Measurements from ENCODE around the gene CRADD. TPM values are rescaled to one million over a fixed set of nuclear protein-coding genes. Genes with fewer than 3 reads are reported as not detected.

The CRADD gene
- total RNA-seq, 4 donors from 2014 or later, result 29.3 to 61.7 (median 46.5) TPM

GRCh38 chr12:93676408-93677194 lies 574 bp upstream of the CRADD start:
- H3K36me3 ChIP-seq, result no peaks in the 10 kb centered on the region
- peak overlapping the region; percentile 95 for H3K27ac ChIP-seq
- no peaks in the 10 kb centered on the region for H3K9me3 ChIP-seq
- peak overlapping the region; percentile 67 for H3K4me3 ChIP-seq
- no peak for TF ChIP-seq CTCF (IDR thresholded peaks at IDR 0.05)
- no peak for TF ChIP-seq POLR2A (IDR thresholded peaks at IDR 0.05)
- no peak for TF ChIP-seq EP300 (IDR thresholded peaks at IDR 0.05)
- TF ChIP-seq POLR2AphosphoS5 (IDR thresholded peaks at IDR 0.05), result no peak
- DNase-seq (ENCODE audit: low spot score in 2 of 2), result no peak
- H3K4me1 ChIP-seq, result peaks cover 24% of the 10 kb centered on the region
- H3K27me3 ChIP-seq, result no peaks in the 10 kb centered on the region
- 62% methylated on average over 12 of the region's 12 CpGs for WGBS

- no peak for DNase-seq (ENCODE audit: low spot score in 2 of 2)
- Histone ChIP-seq H3K4me1 (peaks cover 24% of the 10 kb centered on the region), H3K27ac (no peak overlapping the region), H3K9me3 (no peaks in the 10 kb centered on the region), H3K27me3 (no peaks in the 10 kb centered on the region), H3K36me3 (no peaks in the 10 kb centered on the region), H3K4me3 (no peak overlapping the region)
- WGBS, result 91% methylated on average over 5 of the region's 5 CpGs
- TF ChIP-seq EP300 (IDR thresholded peaks at IDR 0.05) (no peak), POLR2AphosphoS5 (IDR thresholded peaks at IDR 0.05) (no peak), POLR2A (IDR thresholded peaks at IDR 0.05) (no peak), CTCF (IDR thresholded peaks at IDR 0.05) (no peak)
Measured at GRCh38 chr12:93678779-93679178, 1.6 kb downstream of the CRADD start.

- Histone ChIP-seq H3K27me3 (no peaks in the 10 kb centered on the region), H3K27ac (no peak overlapping the region), H3K9me3 (no peaks in the 10 kb centered on the region), H3K36me3 (no peaks in the 10 kb centered on the region), H3K4me1 (peaks cover 24% of the 10 kb centered on the region), H3K4me3 (no peak overlapping the region)
- DNase-seq (ENCODE audit: low spot score in 2 of 2), result no peak
- WGBS, result 67% methylated on average over 8 of the region's 8 CpGs
- TF ChIP-seq POLR2A (IDR thresholded peaks at IDR 0.05) (no peak), POLR2AphosphoS5 (IDR thresholded peaks at IDR 0.05) (no peak), EP300 (IDR thresholded peaks at IDR 0.05) (no peak), CTCF (IDR thresholded peaks at IDR 0.05) (no peak)
Measured at GRCh38 chr12:93679308-93679925, 2.2 kb downstream of the CRADD start.

GRCh38 chr12:93680006-93680405 lies 2.8 kb downstream of the CRADD start:
- no peaks in the 10 kb centered on the region for H3K36me3 ChIP-seq
- 91% methylated on average over 2 of the region's 2 CpGs for WGBS
- no peak for DNase-seq (ENCODE audit: low spot score in 2 of 2)
- H3K27me3 ChIP-seq, result no peaks in the 10 kb centered on the region
- no peaks in the 10 kb centered on the region for H3K9me3 ChIP-seq
- TF ChIP-seq CTCF (IDR thresholded peaks at IDR 0.05), result no peak
- TF ChIP-seq POLR2AphosphoS5 (IDR thresholded peaks at IDR 0.05), result no peak
- TF ChIP-seq EP300 (IDR thresholded peaks at IDR 0.05), result no peak
- TF ChIP-seq POLR2A (IDR thresholded peaks at IDR 0.05), result no peak
- H3K4me1 ChIP-seq, result peaks cover 27% of the 10 kb centered on the region
- H3K4me3 ChIP-seq, result no peak overlapping the region
- H3K27ac ChIP-seq, result no peak overlapping the region

- DNase-seq (ENCODE audit: low spot score in 2 of 2), result no peak
- H3K27me3 ChIP-seq, result no peaks in the 10 kb centered on the region
- 81% methylated on average over 5 of the region's 5 CpGs for WGBS
Measured at GRCh38 chr12:93682846-93683261, 5.7 kb downstream of the CRADD start.

More at GRCh38 chr12:93682846-93683261, 5.7 kb downstream of the CRADD start:
- Histone ChIP-seq H3K4me1 (peaks cover 29% of the 10 kb centered on the region), H3K4me3 (no peak overlapping the region), H3K27ac (no peak overlapping the region), H3K36me3 (no peaks in the 10 kb centered on the region), H3K9me3 (no peaks in the 10 kb centered on the region)
- TF ChIP-seq EP300 (IDR thresholded peaks at IDR 0.05) (no peak), CTCF (IDR thresholded peaks at IDR 0.05) (no peak), POLR2AphosphoS5 (IDR thresholded peaks at IDR 0.05) (no peak), POLR2A (IDR thresholded peaks at IDR 0.05) (no peak)

All from suprapubic skin (tissue), 4 donors.